ENCODE measurements around the gene KHK.

- TF ChIP-seq CTCF (IDR thresholded peaks at IDR 0.05; ENCODE audit: low read depth, low read length, poor library complexity, severe bottlenecking) (no peak), EZH2phosphoT487 (IDR thresholded peaks at IDR 0.05; ENCODE audit: borderline replicate concordance, low read length) (no peak)
These were observed 52.7 kb downstream of the KHK start, which contains the start of gene PRR30 for GRCh38 chr2:27139310-27139709.

All from DOHH2 (cell line).